Tibial nerve (tissue), 4 donors: ENCODE measurements around the gene RAPGEF5. TPM values are rescaled to one million over a fixed set of nuclear protein-coding genes. Genes with fewer than 3 reads are reported as not detected.

Source experiments
- DNase-seq, 2 donors: peaks; one replicate each; pipeline ENCODE4 v3.0.0-alpha.2; 2019; ENCODE audit warnings: low spot score in 2 of 2
- H3K27ac ChIP-seq, 4 donors: fragments of 200-600 bp; sonication (generic) in 3 of 4; one replicate each; pipeline ENCODE4 v1.5.1; 2017 to 2019; ENCODE audit warnings: mild to moderate bottlenecking in 1 of 4
- H3K27me3 ChIP-seq, 2 donors: fragments of 200-600 bp; sonication (generic) in 1 of 2; one replicate each; pipeline versions ENCODE4 v1.5.1 to v1.6.0; 2017 to 2019
- H3K36me3 ChIP-seq, 3 donors: fragments of 200-600 bp; sonication (generic); one replicate each; pipeline ENCODE4 v1.5.1; 2018 to 2019
- H3K4me1 ChIP-seq, 4 donors: fragments of 200-600 bp; sonication (generic) in 3 of 4; one replicate each; pipeline ENCODE4 v1.5.1; 2017 to 2019
- H3K4me3 ChIP-seq, 4 donors: fragments of 200-600 bp; sonication (generic) in 3 of 4; one replicate each; pipeline ENCODE4 v1.5.1; 2017 to 2019; ENCODE audit warnings: mild to moderate bottlenecking in 1 of 4, moderate library complexity in 1 of 4
- H3K9me3 ChIP-seq, 4 donors: fragments of 200-600 bp; sonication (generic) in 3 of 4; one replicate each; pipeline ENCODE4 v1.5.1; 2017 to 2019
- EP300 ChIP-seq, 2 donors: sonication (generic); formaldehyde crosslinking; IDR thresholded peaks; one replicate each; pipeline ENCODE4 v1.6.1; 2017; ENCODE audit warnings: antibody characterized with exemption in 2 of 2, mild to moderate bottlenecking in 1 of 2
- POLR2A ChIP-seq, 2 donors: fragments of 450-650 bp; IDR thresholded peaks; one replicate each; pipeline ENCODE4 v1.6.1; 2017; ENCODE audit warnings: antibody characterized with exemption in 2 of 2, mild to moderate bottlenecking in 2 of 2, moderate library complexity in 2 of 2
- WGBS, 2 donors: methylation state at CpG; one replicate each; pipeline ENCODE4 v1.1.5; 2018; 5-methylcytosine and 5-hydroxymethylcytosine counted together
- total RNA-seq, 4 donors: library from RNA; depleted of rRNA; stranded (reverse); fragments of >200 nt; gene quantifications; one replicate each; pipeline ENCODE4 v1.1.0, GENCODE V29; 2016
- TF ChIP-seq, protein P1 (sequence below), 5 experiments: fragments of 200-600 bp in 3 of 5; fragments of 450-650 bp in 2 of 5; sonication (generic) in 3 of 5; IDR thresholded peaks; one replicate each; pipeline ENCODE4 v1.5.1; 2016 to 2019; ENCODE audit warnings: antibody characterized with exemption in 5 of 5, mild to moderate bottlenecking in 3 of 5, moderate library complexity in 2 of 5

The RAPGEF5 gene
- total RNA-seq, 4 donors from 2014 or later, result 63.3 to 121 (median 76.9) TPM

DNA sequence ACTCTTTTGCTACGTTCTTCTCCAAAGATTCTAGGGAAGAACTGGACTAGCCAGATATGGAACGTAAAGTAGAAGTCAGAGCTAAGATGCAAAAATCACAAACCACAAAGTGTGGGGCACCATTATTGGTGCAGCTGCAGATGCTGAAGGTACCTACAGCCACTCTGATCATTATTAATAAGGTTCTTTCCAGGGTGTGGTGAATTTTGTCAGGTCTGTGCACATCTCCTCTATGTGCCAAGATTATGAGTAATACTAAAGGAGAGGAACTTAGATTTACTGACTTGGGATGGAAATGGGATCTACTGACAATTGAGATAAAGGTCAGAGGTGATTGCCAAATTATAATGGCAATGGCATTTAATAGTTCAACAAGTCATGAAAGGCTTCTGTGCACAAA lies 148.2 kb downstream of the RAPGEF5 start:
- 64 to 66% methylated on average over 2 of the region's 2 CpGs for WGBS, 2 donors
- no peaks in the 10 kb centered on the region for H3K27me3 ChIP-seq
- H3K36me3 ChIP-seq, result no peaks in the 10 kb centered on the region
- peak overlapping the region in 2 of 4 donors; percentile 9 to 13 for H3K27ac ChIP-seq
- no peaks in the 10 kb centered on the region for H3K9me3 ChIP-seq
- no peak for DNase-seq
- TF ChIP-seq, protein P1, sequence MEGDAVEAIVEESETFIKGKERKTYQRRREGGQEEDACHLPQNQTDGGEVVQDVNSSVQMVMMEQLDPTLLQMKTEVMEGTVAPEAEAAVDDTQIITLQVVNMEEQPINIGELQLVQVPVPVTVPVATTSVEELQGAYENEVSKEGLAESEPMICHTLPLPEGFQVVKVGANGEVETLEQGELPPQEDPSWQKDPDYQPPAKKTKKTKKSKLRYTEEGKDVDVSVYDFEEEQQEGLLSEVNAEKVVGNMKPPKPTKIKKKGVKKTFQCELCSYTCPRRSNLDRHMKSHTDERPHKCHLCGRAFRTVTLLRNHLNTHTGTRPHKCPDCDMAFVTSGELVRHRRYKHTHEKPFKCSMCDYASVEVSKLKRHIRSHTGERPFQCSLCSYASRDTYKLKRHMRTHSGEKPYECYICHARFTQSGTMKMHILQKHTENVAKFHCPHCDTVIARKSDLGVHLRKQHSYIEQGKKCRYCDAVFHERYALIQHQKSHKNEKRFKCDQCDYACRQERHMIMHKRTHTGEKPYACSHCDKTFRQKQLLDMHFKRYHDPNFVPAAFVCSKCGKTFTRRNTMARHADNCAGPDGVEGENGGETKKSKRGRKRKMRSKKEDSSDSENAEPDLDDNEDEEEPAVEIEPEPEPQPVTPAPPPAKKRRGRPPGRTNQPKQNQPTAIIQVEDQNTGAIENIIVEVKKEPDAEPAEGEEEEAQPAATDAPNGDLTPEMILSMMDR (IDR thresholded peaks at IDR 0.05), result no peak
- no peak for TF ChIP-seq EP300 (IDR thresholded peaks at IDR 0.05)
- TF ChIP-seq POLR2A (IDR thresholded peaks at IDR 0.05), result no peak
- H3K4me3 ChIP-seq, result no peak overlapping the region
- peaks cover 0 to 85% (median 36%) of the 10 kb centered on the region in 4 donors for H3K4me1 ChIP-seq

DNA sequence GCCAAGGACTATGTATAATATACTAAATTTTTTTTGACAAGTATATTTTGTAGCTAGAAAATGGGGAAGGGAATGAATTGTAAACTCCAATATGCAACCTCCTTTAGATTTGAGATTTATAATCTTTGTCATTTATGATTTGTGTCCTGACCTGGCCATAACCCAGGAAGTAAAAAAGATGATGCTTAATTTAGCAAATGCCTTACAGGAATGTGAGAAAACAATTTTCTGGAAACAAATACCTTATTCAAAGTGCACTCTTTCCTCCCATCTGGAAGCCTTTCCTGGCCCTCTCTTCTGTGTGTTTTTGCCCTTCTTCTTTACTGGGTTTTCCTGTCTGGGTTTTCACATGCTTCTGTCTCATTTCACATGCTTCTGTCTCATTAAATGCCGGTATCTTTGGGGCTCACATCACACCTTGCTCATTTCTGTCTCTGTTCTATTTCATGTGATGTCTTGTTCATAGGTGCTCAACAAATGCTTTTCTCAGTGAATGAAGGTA lies 149.2 kb downstream of the RAPGEF5 start:
- WGBS, 2 donors, result 33 to 45% methylated on average over 1 of the region's 1 CpG

DNA sequence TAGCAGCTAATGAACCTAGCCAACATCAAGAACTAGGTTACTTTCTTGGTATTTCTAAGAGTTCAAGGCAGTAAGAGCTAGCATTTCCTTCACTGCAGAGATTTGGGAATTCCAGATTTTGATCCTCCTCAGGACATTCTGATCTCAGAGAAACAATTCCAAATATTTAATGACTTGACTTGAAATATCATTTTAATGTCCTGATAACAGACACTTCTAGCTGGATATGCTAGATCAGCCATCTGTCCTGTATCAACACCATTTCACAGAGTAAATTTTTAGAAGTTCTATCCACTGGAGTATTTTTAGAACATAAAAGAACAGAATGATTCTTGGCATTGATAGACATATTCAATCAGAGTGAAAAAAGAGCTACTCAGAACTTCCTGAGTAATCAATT lies 151.3 kb downstream of the RAPGEF5 start:
- Histone ChIP-seq H3K4me1 (peaks cover 0 to 86% (median 31%) of the 10 kb centered on the region in 4 donors), H3K9me3 (no peaks in the 10 kb centered on the region), H3K4me3 (no peak overlapping the region), H3K27me3 (no peaks in the 10 kb centered on the region), H3K27ac (peak overlapping the region in 3 of 4 donors; percentile 13 to 78 (median 35)), H3K36me3 (no peaks in the 10 kb centered on the region)
- TF ChIP-seq, protein P1 (IDR thresholded peaks at IDR 0.05), result no peak
- no peak for TF ChIP-seq POLR2A (IDR thresholded peaks at IDR 0.05)
- TF ChIP-seq EP300 (IDR thresholded peaks at IDR 0.05), result no peak
- no peak for DNase-seq

More for the DNA sequence above, 149.2 kb downstream of the RAPGEF5 start:
- no peaks in the 10 kb centered on the region for H3K36me3 ChIP-seq
- H3K9me3 ChIP-seq, result no peaks in the 10 kb centered on the region
- DNase-seq, result no peak
- peak overlapping the region in 2 of 4 donors; percentile 9 to 13 for H3K27ac ChIP-seq
- no peak overlapping the region for H3K4me3 ChIP-seq
- no peak for TF ChIP-seq EP300 (IDR thresholded peaks at IDR 0.05)
- TF ChIP-seq, protein P1 (IDR thresholded peaks at IDR 0.05), result no peak
- TF ChIP-seq POLR2A (IDR thresholded peaks at IDR 0.05), result no peak
- H3K27me3 ChIP-seq, result no peaks in the 10 kb centered on the region
- H3K4me1 ChIP-seq, result peaks cover 0 to 84% (median 35%) of the 10 kb centered on the region in 4 donors

DNA sequence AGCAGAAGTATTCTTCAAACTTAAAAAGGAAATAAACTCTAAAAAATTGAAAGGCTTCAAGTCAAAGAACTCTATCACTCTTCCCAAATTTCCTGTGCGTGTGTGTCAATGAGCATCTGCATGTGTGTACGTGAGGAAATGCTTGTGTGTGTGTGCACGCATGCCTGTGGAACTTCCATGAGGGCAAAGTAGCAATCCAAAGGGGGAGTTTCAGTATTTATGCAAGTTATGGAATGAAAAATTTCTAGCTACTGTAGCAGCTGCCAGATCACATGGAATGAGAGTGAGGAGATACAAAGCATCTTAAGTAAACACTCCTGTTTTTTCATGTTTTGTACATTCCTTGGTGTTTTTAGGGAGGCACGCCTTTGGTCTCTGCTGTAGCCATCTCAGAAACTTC lies 152.6 kb downstream of the RAPGEF5 start:
- Histone ChIP-seq H3K27me3 (no peaks in the 10 kb centered on the region), H3K36me3 (no peaks in the 10 kb centered on the region), H3K4me3 (no peak overlapping the region), H3K9me3 (no peaks in the 10 kb centered on the region), H3K27ac (peak overlapping the region in 2 of 4 donors; percentile 35 to 78), H3K4me1 (peaks cover 0 to 76% (median 24%) of the 10 kb centered on the region in 4 donors)
- WGBS, 2 donors, result 40 to 46% methylated on average over 4 of the region's 4 CpGs
- no peak for DNase-seq
- TF ChIP-seq EP300 (IDR thresholded peaks at IDR 0.05) (no peak), POLR2A (IDR thresholded peaks at IDR 0.05) (no peak)
- TF ChIP-seq, protein P1 (IDR thresholded peaks at IDR 0.05), result no peak

DNA sequence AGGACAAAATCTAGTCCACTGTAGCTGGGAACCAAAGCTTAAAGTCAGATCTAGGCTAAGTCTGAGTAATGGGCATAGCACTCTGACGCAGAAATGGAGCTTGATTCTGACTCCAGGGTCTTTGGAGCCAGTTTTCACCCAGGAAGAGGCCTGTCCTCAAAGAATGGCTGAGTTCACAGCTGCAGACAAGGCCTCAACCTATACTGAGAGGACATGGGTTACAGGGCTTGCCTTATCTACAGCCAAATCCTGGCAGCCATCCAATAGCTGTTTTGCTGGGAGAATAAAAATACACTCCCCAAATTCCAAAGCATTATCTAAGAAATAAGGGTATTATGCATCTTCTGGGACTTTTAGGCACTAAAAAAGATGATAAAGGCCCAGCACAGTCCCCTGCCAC lies 154.8 kb downstream of the RAPGEF5 start:
- 76 to 85% methylated on average over 1 of the region's 1 CpG for WGBS, 2 donors
- H3K27ac ChIP-seq, result peak overlapping the region in 1 of 4 donors; percentile 39

More for the DNA sequence above, 154.8 kb downstream of the RAPGEF5 start:
- Histone ChIP-seq H3K9me3 (no peaks in the 10 kb centered on the region), H3K4me3 (no peak overlapping the region), H3K36me3 (no peaks in the 10 kb centered on the region), H3K27me3 (no peaks in the 10 kb centered on the region), H3K4me1 (peaks cover 0 to 54% (median 14%) of the 10 kb centered on the region in 4 donors)
- no peak for DNase-seq
- TF ChIP-seq, protein P1 (IDR thresholded peaks at IDR 0.05), result no peak
- TF ChIP-seq EP300 (IDR thresholded peaks at IDR 0.05), result no peak
- no peak for TF ChIP-seq POLR2A (IDR thresholded peaks at IDR 0.05)
